Heart right ventricle (tissue), 16 donors: ENCODE results near the gene ST3GAL4. TPM values are rescaled to one million over a fixed set of nuclear protein-coding genes. Genes with fewer than 3 reads are reported as not detected.

Source experiments
- ATAC-seq, 8 donors: fragments of 200-7000 bp; cut with Tn5 transposase; one replicate each; pipeline ENCODE4 v1.9.1; 2020; ENCODE audit warnings: mild to moderate bottlenecking in 8 of 8, moderate library complexity in 8 of 8, moderate number of reproducible peaks in 1 of 8
- DNase-seq, 2 donors: peaks; one replicate each; pipeline ENCODE4 v3.0.0-alpha.2; 2020
- H3K27ac ChIP-seq, 10 donors: fragments of 200-600 bp; sonication (generic) in 2 of 10; one replicate each; pipeline versions ENCODE4 v1.5.0 to v1.8.0; 2020 to 2022; ENCODE audit warnings: mild to moderate bottlenecking in 3 of 10
- H3K27me3 ChIP-seq, 7 donors: fragments of 200-600 bp; one replicate each; pipeline ENCODE4 v1.8.0; 2021 to 2022; ENCODE audit warnings: mild to moderate bottlenecking in 2 of 7
- H3K36me3 ChIP-seq, 9 donors: fragments of 200-600 bp; sonication (generic) in 1 of 9; one replicate each; pipeline versions ENCODE4 v1.5.0 to v1.8.0; 2020 to 2022; ENCODE audit warnings: mild to moderate bottlenecking in 2 of 9
- H3K4me1 ChIP-seq, 9 donors: fragments of 200-600 bp; sonication (generic) in 1 of 9; one replicate each; pipeline versions ENCODE4 v1.5.0 to v1.8.0; 2020 to 2022; ENCODE audit warnings: mild to moderate bottlenecking in 4 of 9
- H3K4me3 ChIP-seq, 10 donors: fragments of 200-600 bp; sonication (generic) in 2 of 10; one replicate each; pipeline versions ENCODE4 v1.5.0 to v1.8.0; 2020 to 2022; ENCODE audit warnings: mild to moderate bottlenecking in 7 of 10, moderate library complexity in 2 of 10
- H3K9me3 ChIP-seq, 11 donors: fragments of 200-600 bp in 10 of 11; sonication (generic) in 2 of 11; one replicate each; pipeline versions ENCODE4 v1.5.0 to v1.8.0; 2013 to 2022; ENCODE audit warnings: mild to moderate bottlenecking in 2 of 11, control low read depth in 1 of 11, moderate library complexity in 1 of 11
- CTCF ChIP-seq, 9 donors: fragments of 200-600 bp; sonication (generic) in 2 of 9; IDR thresholded peaks; one replicate each; pipeline versions ENCODE4 v1.5.0 to v1.8.0; 2021 to 2022; ENCODE audit warnings: antibody characterized with exemption in 9 of 9, mild to moderate bottlenecking in 5 of 9, moderate library complexity in 1 of 9
- WGBS, 2 donors: extraction: QIAGEN DNeasy Blood & Tissue Kit; methylation state at CpG; one replicate each; pipeline ENCODE4 v1.1.7; 2013; ENCODE audit warnings: inconsistent platforms in 1 of 2; 5-methylcytosine and 5-hydroxymethylcytosine counted together
- intact Hi-C, 10 donors: fragments of 100-400 bp; cut with DNase I; formaldehyde crosslinking; loops; one replicate each; pipeline versions ENCODE4 v1.11.1 to v1.14.2; 2022
- polyA plus RNA-seq, 2 donors: library from polyadenylated mRNA; stranded (reverse); fragments of 200-250 nt; gene quantifications; one replicate each; pipeline ENCODE4 v1.2.3, GENCODE V29; 2013
- total RNA-seq, 10 donors: library from RNA; stranded (reverse); fragmentation: NEBNext Ultra II Directional in 3 of 10; extraction: Animal tissue kit (Norgen Biotek cat#: 25700) in 3 of 10; gene quantifications; one replicate each; pipeline versions ENCODE4 v1.2.1 to v1.2.4, GENCODE V29; 2021 to 2023
- donor health status: Arrhythmogenic right ventricular cardiomyopathy.
- donor health status: ischemic (EF 13 %, LVEDD 7.1; RV severe dilation, severe dysfunction).
- donor health status: healthy with polysubstance abuse.
- donor health status: DM: no; HTN: yes; CAD: no.
- donor health status: DM: no; HTN: no; CAD: no.
- donor health status: ischemic (EF 25% LVEDD 6.9; RV normal size, moderate dysfunction).
- donor health status: ischemic (EF 25% LVEDD 5.7; RV mildly dilated, moderate dysfunction).
- donor health status: healthy.
- donor health status: DM: yes; HTN: yes; CAD: no.
- donor health status: Ischemic cardiomyopathy.
- donor health status: ischemic (EF 35%, LVEDD 5.7; RV mildly dilated, moderate dysfunction).
- donor health status: nonischemic (EF 11% LVEDD 7.7; RV severe dilation, severe dysfunction).
- donor health status: DM: yes; HTN: yes; CAD: no.
- donor health status: PGD.
- donor health status: ischemic (EF 29% LVEDD 5.4; RV normal size, mild dysfunction).
- donor health status: nonischemic (EF 23%, LVEDD 6.1; RV moderate dilation, normal function).

ST3GAL4 gene
- total and polyA plus RNA-seq, 12 donors, result 24.8 to 98.2 (median 44.8) TPM

- peaks cover 0 to 54% (median 0%) of the 10 kb centered on the region in 9 donors for H3K36me3 ChIP-seq
- H3K27ac ChIP-seq, result peak overlapping the region in 1 of 10 donors; percentile 71
- H3K4me3 ChIP-seq, result no peak overlapping the region
- H3K27me3 ChIP-seq, result no peaks in the 10 kb centered on the region
- 91 to 94% methylated on average over 14 of the region's 14 CpGs for WGBS, 2 donors
- peaks cover 0 to 45% (median 9%) of the 10 kb centered on the region in 9 donors for H3K4me1 ChIP-seq
- intact Hi-C loops, result loop anchor here in 9 of 10 donors (2.0 to 10.0 kb wide), 14 partner anchors 43 to 677 kb away; partner anchors contain the start of gene ST3GAL4 (in 3 of the 9)
- no peak for DNase-seq
- H3K9me3 ChIP-seq, result no peaks in the 10 kb centered on the region
- TF ChIP-seq CTCF (IDR thresholded peaks at IDR 0.05), result no peak
- ATAC-seq, result peak in 2 of 8 donors; percentile 20 to 33
Observed at GRCh38 chr11:126311401-126312291, 43.8 kb upstream of the ST3GAL4 start.

GRCh38 chr11:126312961-126313360 lies 42.5 kb upstream of the ST3GAL4 start:
- no peaks in the 10 kb centered on the region for H3K9me3 ChIP-seq
- intact Hi-C loops, result loop anchor here in 7 of 10 donors (2.0 to 10.0 kb wide), 10 partner anchors 44 to 674 kb away; partner anchors contain the start of gene ST3GAL4 (in 2 of the 7)
- H3K27ac ChIP-seq, result peak overlapping the region in 1 of 10 donors; percentile 71
- no peak for TF ChIP-seq CTCF (IDR thresholded peaks at IDR 0.05)
- DNase-seq (no peak), ATAC-seq (no peak)
- peaks cover 0 to 49% (median 0%) of the 10 kb centered on the region in 9 donors for H3K36me3 ChIP-seq
- H3K4me3 ChIP-seq, result no peak overlapping the region
- peaks cover 5 to 55% (median 20%) of the 10 kb centered on the region in 9 donors for H3K4me1 ChIP-seq
- no peaks in the 10 kb centered on the region for H3K27me3 ChIP-seq
- 76% methylated on average over 8 of the region's 8 CpGs for WGBS, 2 donors

- TF ChIP-seq CTCF (IDR thresholded peaks at IDR 0.05), result no peak
- peaks cover 0 to 49% (median 0%) of the 10 kb centered on the region in 9 donors for H3K36me3 ChIP-seq
- DNase-seq (no peak), ATAC-seq (no peak)
- WGBS, 2 donors, result 91 to 93% methylated on average over 5 of the region's 5 CpGs
- no peaks in the 10 kb centered on the region for H3K27me3 ChIP-seq
- no peak overlapping the region for H3K27ac ChIP-seq
- intact Hi-C loops, result loop anchor here in 7 of 10 donors (2.0 to 10.0 kb wide), 11 partner anchors 43 to 673 kb away; partner anchors contain the start of gene ST3GAL4 (in 2 of the 7)
- no peaks in the 10 kb centered on the region for H3K9me3 ChIP-seq
- peaks cover 11 to 64% (median 28%) of the 10 kb centered on the region in 9 donors for H3K4me1 ChIP-seq
- H3K4me3 ChIP-seq, result no peak overlapping the region
Observed at GRCh38 chr11:126313826-126314225, 41.7 kb upstream of the ST3GAL4 start.

- H3K27ac ChIP-seq, result peak overlapping the region; percentile 63 to 88 (median 78)
- peak in 4 of 8 donors; percentile 1 to 7 (median 4) for ATAC-seq
- no peaks in the 10 kb centered on the region for H3K9me3 ChIP-seq
- H3K4me1 ChIP-seq, result peaks cover 15 to 54% (median 33%) of the 10 kb centered on the region in 9 donors
- no peak for TF ChIP-seq CTCF (IDR thresholded peaks at IDR 0.05)
- H3K36me3 ChIP-seq, result peaks cover 0 to 36% (median 0%) of the 10 kb centered on the region in 9 donors
- intact Hi-C loops, result loop anchor here in 7 of 10 donors (5.0 to 10.0 kb wide), 6 partner anchors 35 to 667 kb away; partner anchors contain the start of gene ST3GAL4 (in 1 of the 7)
- WGBS, 2 donors, result 63 to 73% methylated on average over 1 of the region's 1 CpG
- peak overlapping the region in 4 of 10 donors; percentile 9 to 23 (median 18) for H3K4me3 ChIP-seq
- no peaks in the 10 kb centered on the region for H3K27me3 ChIP-seq
- DNase-seq, result no peak
Observed at GRCh38 chr11:126317432-126317755, 38.1 kb upstream of the ST3GAL4 start.
